Cardiac ventricle fibroblast (primary cell): ENCODE measurements around the gene SYCP2. TPM values are rescaled to one million over a fixed set of nuclear protein-coding genes. Genes with fewer than 3 reads are reported as not detected.

Experiments
- total RNA-seq: library from RNA; depleted of rRNA; stranded (reverse); fragments of >200 nt; gene quantifications from 2 replicates; pipeline ENCODE4 v1.2.3, GENCODE V29; 2015

The SYCP2 gene
- total RNA-seq = 0.12 and 0.20 TPM in 2 replicates

GRCh38 chr20:59933296-59933848 lies at the start of gene SYCP2:
Gene SYCP2, minus strand, starts transcription at chr20:59933637. Its CDS starts 11,224 bp downstream, at chr20:59922413.

GRCh38 chr20:59958123-59958522 lies 24.7 kb upstream of the SYCP2 start, which contains the start of gene CDH26:
Gene CDH26, plus strand, starts transcription at chr20:59958423. Its CDS starts 304 bp downstream, at chr20:59958727.

GRCh38 chr20:59940129-59940955 lies 6.9 kb upstream of the SYCP2 start, which contains the start of the genes FAM217B and PPP1R3D:
Gene FAM217B, plus strand, starts transcription at chr20:59940389. Its CDS starts 3,555 bp downstream, at chr20:59943944.
Gene PPP1R3D, minus strand, starts transcription at chr20:59940305. Its CDS starts 374 bp downstream, at chr20:59939931.

Other genes starting within 250 kb of the SYCP2 start
- gene PPP1R3D, start 6.7 kb upstream of the SYCP2 start, total RNA-seq = 4.3 and 7.1 TPM in 2 replicates
- 4.1 and 8.7 TPM in 2 replicates for gene FAM217B, start 6.8 kb upstream of the SYCP2 start, total RNA-seq
- 0.24 and 0.31 TPM in 2 replicates for gene CDH26, start 24.8 kb upstream of the SYCP2 start, total RNA-seq